Measurements from ENCODE around the gene ELMO3. TPM values are rescaled to one million over a fixed set of nuclear protein-coding genes. Genes with fewer than 3 reads are reported as not detected.
A peak's percentile ranks its signal among the peaks of the same experiment; 100 is the strongest.

Gene ELMO3
- total and polyA plus RNA-seq, 2 of the 13 experiments (the other 11 are each of a cell fraction or from before 2014, with no cell fraction given): 2.6 to 4.0 TPM

- no peak; the same call in 1 of the 2 replicates for TF ChIP-seq ARNTL (CRISPR knock-in tag; IDR thresholded peaks at IDR 0.05)
- TF ChIP-seq ZMAT3 (CRISPR knock-in tag; conservative IDR thresholded peaks at IDR 0.05): no peak
- no peak for TF ChIP-seq SOX13 (IDR thresholded peaks at IDR 0.05)
- TF ChIP-seq SOX13 (CRISPR knock-in tag; conservative IDR thresholded peaks at IDR 0.05 in 1 of 2, IDR thresholded peaks at IDR 0.05 in 1 of 2): no peak
- no peak for TF ChIP-seq ZNF614 (CRISPR knock-in tag; IDR thresholded peaks at IDR 0.05; ENCODE audit: borderline replicate concordance)
- TF ChIP-seq PRDM4 (CRISPR knock-in tag; IDR thresholded peaks at IDR 0.05; ENCODE audit: borderline replicate concordance): no peak
- TF ChIP-seq ZNF280B (CRISPR knock-in tag; IDR thresholded peaks at IDR 0.05; ENCODE audit: borderline replicate concordance): no peak
- no peak for TF ChIP-seq GATA4 (IDR thresholded peaks at IDR 0.05; ENCODE audit: borderline replicate concordance, low read depth)
- no peak for TF ChIP-seq ZNF564 (CRISPR knock-in tag; IDR thresholded peaks at IDR 0.05)
- TF ChIP-seq ZNF33A (CRISPR knock-in tag; IDR thresholded peaks at IDR 0.05; ENCODE audit: borderline replicate concordance): no peak
- TF ChIP-seq ZNF274 (CRISPR knock-in tag; IDR thresholded peaks at IDR 0.05): no peak
- no peak for TF ChIP-seq RBM22 (optimal IDR thresholded peaks at IDR 0.05; ENCODE audit: low read length)
- TF ChIP-seq ZNF232 (CRISPR knock-in tag; IDR thresholded peaks at IDR 0.05; ENCODE audit: borderline replicate concordance): no peak
- TF ChIP-seq HNRNPH1 (optimal IDR thresholded peaks at IDR 0.05; ENCODE audit: low read depth, low read length): no peak
- TF ChIP-seq XRCC5 (optimal IDR thresholded peaks at IDR 0.05; ENCODE audit: low read length): peak; percentile 35
- TF ChIP-seq ZNF562 (CRISPR knock-in tag; IDR thresholded peaks at IDR 0.05; ENCODE audit: borderline replicate concordance): no peak
- TF ChIP-seq ETV5 (CRISPR knock-in tag; IDR thresholded peaks at IDR 0.05; ENCODE audit: borderline replicate concordance): no peak
- TF ChIP-seq ZNF740 (CRISPR knock-in tag; IDR thresholded peaks at IDR 0.05): no peak
- TF ChIP-seq ZKSCAN1 (IDR thresholded peaks at IDR 0.05; ENCODE audit: low read length): no peak
- TF ChIP-seq PHF20 (CRISPR knock-in tag; IDR thresholded peaks at IDR 0.05): no peak
- TF ChIP-seq ZNF142 (CRISPR knock-in tag; IDR thresholded peaks at IDR 0.05): no peak
These were observed 29.2 kb upstream of the ELMO3 start (continued) for GRCh38 chr16:67169642-67170167.

Data from HepG2 (cell line).